HepG2 (cell line): ENCODE results near the gene FBH1. TPM values are rescaled to one million over a fixed set of nuclear protein-coding genes. Genes with fewer than 3 reads are reported as not detected.

ENCODE experiments used
- ATAC-seq: fragments of 200-7000 bp; cut with Tn5 transposase; 3 replicates; pipeline ENCODE4 v1.9.1; 2020; ENCODE audit warnings: mild to moderate bottlenecking, moderate library complexity
- BruUV-seq: library from RNA; stranded (reverse); fragments of 400-500 nt; replicated peaks from 2 replicates; lab custom pipeline; 2021; lab: Mats Ljungman, UMichigan
- CTCF ChIA-PET: fragments of 300-600 bp; formaldehyde crosslinking; extraction: SDS; loops from one replicate; lab custom pipeline; 2021; ENCODE audit warnings: low total read pairs, inconsistent platforms, low intra/inter-chr PET ratio; lab: Yijun Ruan, JAX
- POLR2A ChIA-PET: fragments of 350-600 bp; sonication (Branson Sonifier 250); formaldehyde crosslinking; loops from one replicate; lab custom pipeline; 2020; ENCODE audit warnings: antibody characterized with exemption, inconsistent platforms; lab: Yijun Ruan, JAX
- DNase-seq: peaks from one replicate; pipeline ENCODE4 v3.0.0-alpha.2; 2015; ENCODE audit warnings: low spot score
- FAIRE-seq: peaks from 3 replicates; lab custom pipeline; 2011; peaks lifted over from hg19 to GRCh38; lab: Jason Lieb, UNC
- H2AFZ ChIP-seq: one replicate; pipeline ENCODE4 v1.6.1; 2011; ENCODE audit warnings: low read length, inconsistent platforms
- H3K27ac ChIP-seq: fragments of 300-600 bp; 3 replicates; pipeline ENCODE4 v1.8.0; 2011; ENCODE audit warnings: mixed run types, mild to moderate bottlenecking, mixed read lengths, low read length, inconsistent platforms; ENCODE audit not compliant: insufficient read depth; ENCODE audit errors: extremely low read length
- H3K27me3 ChIP-seq, 2 experiments: fragments of 200-600 bp in 1 of 2; 2 replicates in 1 of 2; 3 replicates in 1 of 2; pipeline versions ENCODE4 v1.6.0 to v1.8.0; 2011; ENCODE audit warnings: low read length in 2 of 2, mild to moderate bottlenecking in 2 of 2, moderate library complexity in 2 of 2, inconsistent platforms in 1 of 2; ENCODE audit not compliant: insufficient read depth in 2 of 2, control insufficient read depth in 1 of 2
- H3K36me3 ChIP-seq, 2 experiments: fragments of 200-600 bp in 1 of 2; replicated peaks in 1 of 2; 2 replicates in 1 of 2; 3 replicates in 1 of 2; pipeline versions ENCODE4 v1.5.1 to v1.8.0; 2011; ENCODE audit warnings: low read length in 2 of 2, inconsistent platforms in 1 of 2; ENCODE audit not compliant: insufficient read depth in 2 of 2, control insufficient read depth in 1 of 2
- H3K4me1 ChIP-seq: 2 replicates; pipeline ENCODE4 v1.5.1; 2012; ENCODE audit warnings: low read length, inconsistent platforms; ENCODE audit not compliant: insufficient read depth
- H3K4me2 ChIP-seq: 2 replicates; pipeline ENCODE4 v1.6.0; 2011; ENCODE audit warnings: low read depth, low read length, inconsistent platforms
- H3K4me3 ChIP-seq, 3 experiments: fragments of 200-600 bp in 1 of 3; sonication (generic), shearing (Covaris generic) in 1 of 3; replicated peaks in 1 of 3; 2 replicates each; pipeline ENCODE4 v1.5.1; 2011 to 2016; ENCODE audit warnings: low read length in 3 of 3, inconsistent platforms in 2 of 3, low read depth in 2 of 3, mild to moderate bottlenecking in 2 of 3, control low read depth in 1 of 3, mixed read lengths in 1 of 3; ENCODE audit not compliant: insufficient read depth in 1 of 3
- H3K79me2 ChIP-seq: one replicate; pipeline ENCODE4 v1.6.1; 2011; ENCODE audit warnings: low read length, inconsistent platforms; ENCODE audit not compliant: insufficient read depth
- H3K9ac ChIP-seq: 2 replicates; pipeline ENCODE4 v1.6.0; 2011; ENCODE audit warnings: mild to moderate bottlenecking, low read depth, low read length, inconsistent platforms; ENCODE audit not compliant: insufficient read depth
- H3K9me3 ChIP-seq: 2 replicates; pipeline ENCODE4 v1.5.1; 2012; ENCODE audit warnings: mild to moderate bottlenecking, low read length
- H4K20me1 ChIP-seq: 2 replicates; pipeline ENCODE4 v1.6.0; 2011; ENCODE audit warnings: inconsistent platforms, mild to moderate bottlenecking, low read length, moderate library complexity; ENCODE audit not compliant: insufficient read depth
- BRCA1 ChIP-seq: sonication (generic); formaldehyde crosslinking; IDR thresholded peaks from 2 replicates; pipeline ENCODE4 v1.4.0; 2020; ENCODE audit warnings: missing genetic modification reagents
- BRD4 ChIP-seq: sonication (generic); formaldehyde crosslinking; IDR thresholded peaks from 2 replicates; pipeline ENCODE4 v1.4.0; 2020; ENCODE audit warnings: missing genetic modification reagents
- FOXJ3 ChIP-seq: sonication (generic); formaldehyde crosslinking; IDR thresholded peaks from 2 replicates; pipeline ENCODE4 v1.4.0; 2020; ENCODE audit warnings: missing genetic modification reagents, mild to moderate bottlenecking, borderline replicate concordance
- MAFF ChIP-seq: IDR thresholded peaks from 2 replicates; pipeline ENCODE4 v1.6.1; 2011; ENCODE audit warnings: low read depth, low read length, improper control_type of control experiment
- NR3C1 ChIP-seq: sonication (generic); formaldehyde crosslinking; IDR thresholded peaks from 2 replicates; pipeline ENCODE4 v1.4.0; 2020; ENCODE audit warnings: missing genetic modification reagents
- RAD21 ChIP-seq: fragments of 450-650 bp; formaldehyde crosslinking; IDR thresholded peaks from 2 replicates; pipeline ENCODE4 v1.5.0; 2020; ENCODE audit warnings: mild to moderate bottlenecking
- RAD51 ChIP-seq: fragments of 450-650 bp; IDR thresholded peaks from 2 replicates; pipeline ENCODE4 v1.6.1; 2016; ENCODE audit warnings: borderline replicate concordance
- TGIF2 ChIP-seq: IDR thresholded peaks from 2 replicates; pipeline ENCODE4 v1.6.1; 2016; ENCODE audit warnings: control low read depth, missing compliant biosample characterization
- ZNF670 ChIP-seq: sonication (generic); formaldehyde crosslinking; IDR thresholded peaks from 2 replicates; pipeline ENCODE4 v1.8.0; 2022; ENCODE audit warnings: mild to moderate bottlenecking, missing genetic modification reagents, borderline replicate concordance
- ZNF776 ChIP-seq: sonication (generic); formaldehyde crosslinking; IDR thresholded peaks from 2 replicates; pipeline ENCODE4 v1.4.0; 2020; ENCODE audit warnings: mild to moderate bottlenecking, missing genetic modification reagents
- WGBS: methylation state at CpG from one replicate; pipeline ENCODE4 v1.1.6; 2017; ENCODE audit warnings: low lambda C conversion rate; 5-methylcytosine and 5-hydroxymethylcytosine counted together
- in situ Hi-C: cut with HindIII; loops from 2 replicates; pipeline ENCODE4 v1.10.0; 2017; ENCODE audit warnings: low pct_unique_long_range_greater_than_20kb; ENCODE audit not compliant: extremely low pct_ligation_motif_present
- intact Hi-C: fragments of 100-400 bp; cut with micrococcal nuclease; formaldehyde crosslinking; loops from one replicate; pipeline ENCODE4 v1.10.0; 2022; ENCODE audit not compliant: unreplicated experiment
- polyA plus RNA-seq, 8 experiments: library from polyadenylated mRNA; depleted of rRNA in 3 of 8; stranded (reverse) in 7 of 8; unstranded in 1 of 8; fragments of >200 nt; fragmentation: Illumina TruSeq in 4 of 8; extraction: Trizol in 4 of 8; gene quantifications; 2 replicates each; pipeline versions ENCODE4 v1.2.1 to v1.2.3, GENCODE V29; 2011 to 2016; ENCODE audit warnings: low read depth in 4 of 8, missing spikeins in 1 of 8, mixed read lengths in 1 of 8; ENCODE audit not compliant: insufficient read depth in 1 of 8
- total RNA-seq, 5 experiments: library from RNA; depleted of rRNA; stranded (reverse); fragments of >200 nt; fragmentation: Illumina TruSeq; extraction: Trizol; gene quantifications; 2 replicates each; pipeline ENCODE4 v1.2.3, GENCODE V29; 2016; ENCODE audit warnings: low read depth in 1 of 5
- TF ChIP-seq, protein P1 (sequence below): sonication (generic); formaldehyde crosslinking; IDR thresholded peaks from 2 replicates; pipeline ENCODE4 v1.4.0; 2020; ENCODE audit warnings: missing genetic modification reagents
- TF ChIP-seq, protein P2 (sequence below): fragments of 450-650 bp; IDR thresholded peaks from 2 replicates; pipeline ENCODE4 v1.6.1; 2017; ENCODE audit warnings: mild to moderate bottlenecking
- TF ChIP-seq, protein P3 (sequence below): sonication (generic); formaldehyde crosslinking; IDR thresholded peaks from 2 replicates; pipeline ENCODE4 v1.4.0; 2020; ENCODE audit warnings: mild to moderate bottlenecking, missing genetic modification reagents, borderline replicate concordance

FBH1 gene
- total and polyA plus RNA-seq, 2 of the 13 experiments (the other 11 are each of a cell fraction or from before 2014, with no cell fraction given): 48.8 to 60.3 TPM

DNA sequence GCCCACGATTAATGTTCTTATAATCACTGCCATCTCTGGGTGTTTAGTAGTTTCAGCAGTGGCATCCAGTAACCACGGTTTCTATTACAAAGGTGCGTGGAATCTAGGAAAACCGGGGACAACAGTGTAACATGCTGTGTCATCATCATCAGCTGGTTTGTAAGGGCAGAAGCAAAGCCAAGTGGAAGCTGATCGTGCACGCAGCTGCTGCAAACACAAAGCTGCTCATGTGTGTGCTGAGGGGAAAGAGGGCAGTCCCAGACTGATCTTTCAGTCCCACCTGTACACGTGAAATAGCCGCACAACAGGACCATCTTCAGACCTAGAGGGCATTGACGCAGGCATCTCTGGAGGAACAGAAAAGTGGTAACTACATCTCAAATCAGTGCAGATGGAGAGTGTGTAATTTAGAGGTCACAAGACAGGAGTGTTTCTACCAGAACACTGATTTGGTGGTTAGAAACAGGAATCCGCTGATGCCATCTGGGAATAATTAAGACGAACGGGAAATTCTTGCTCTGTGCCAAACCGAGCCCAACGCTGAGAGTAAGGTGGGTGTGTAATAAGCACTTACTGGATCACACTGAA, 13.8 kb upstream of the FBH1 start:
- Histone ChIP-seq H3K36me3 (peaks cover 6 to 41% of the 10 kb centered on the region in 2 experiments), H3K27ac (no peak overlapping the region), H3K4me3 (no peak overlapping the region), H3K79me2 (no peaks in the 10 kb centered on the region), H3K27me3 (no peaks in the 10 kb centered on the region), H3K9me3 (no peaks in the 10 kb centered on the region), H2AFZ (no peak overlapping the region), H3K4me2 (no peak overlapping the region), H3K4me1 (no peaks in the 10 kb centered on the region), H3K9ac (no peak overlapping the region), H4K20me1 (no peaks in the 10 kb centered on the region)
- DNase-seq: no peak
- TF ChIP-seq NR3C1 (CRISPR knock-in tag) (no peak), MAFF (no peak), BRD4 (CRISPR knock-in tag) (no peak), ZNF670 (CRISPR knock-in tag) (no peak), RAD21 (CRISPR knock-in tag) (no peak), BRCA1 (CRISPR knock-in tag) (no peak), ZNF776 (CRISPR knock-in tag) (no peak), TGIF2 (CRISPR knock-in tag) (no peak), RAD51 (no peak), FOXJ3 (CRISPR knock-in tag) (no peak)
- TF ChIP-seq, protein P1, sequence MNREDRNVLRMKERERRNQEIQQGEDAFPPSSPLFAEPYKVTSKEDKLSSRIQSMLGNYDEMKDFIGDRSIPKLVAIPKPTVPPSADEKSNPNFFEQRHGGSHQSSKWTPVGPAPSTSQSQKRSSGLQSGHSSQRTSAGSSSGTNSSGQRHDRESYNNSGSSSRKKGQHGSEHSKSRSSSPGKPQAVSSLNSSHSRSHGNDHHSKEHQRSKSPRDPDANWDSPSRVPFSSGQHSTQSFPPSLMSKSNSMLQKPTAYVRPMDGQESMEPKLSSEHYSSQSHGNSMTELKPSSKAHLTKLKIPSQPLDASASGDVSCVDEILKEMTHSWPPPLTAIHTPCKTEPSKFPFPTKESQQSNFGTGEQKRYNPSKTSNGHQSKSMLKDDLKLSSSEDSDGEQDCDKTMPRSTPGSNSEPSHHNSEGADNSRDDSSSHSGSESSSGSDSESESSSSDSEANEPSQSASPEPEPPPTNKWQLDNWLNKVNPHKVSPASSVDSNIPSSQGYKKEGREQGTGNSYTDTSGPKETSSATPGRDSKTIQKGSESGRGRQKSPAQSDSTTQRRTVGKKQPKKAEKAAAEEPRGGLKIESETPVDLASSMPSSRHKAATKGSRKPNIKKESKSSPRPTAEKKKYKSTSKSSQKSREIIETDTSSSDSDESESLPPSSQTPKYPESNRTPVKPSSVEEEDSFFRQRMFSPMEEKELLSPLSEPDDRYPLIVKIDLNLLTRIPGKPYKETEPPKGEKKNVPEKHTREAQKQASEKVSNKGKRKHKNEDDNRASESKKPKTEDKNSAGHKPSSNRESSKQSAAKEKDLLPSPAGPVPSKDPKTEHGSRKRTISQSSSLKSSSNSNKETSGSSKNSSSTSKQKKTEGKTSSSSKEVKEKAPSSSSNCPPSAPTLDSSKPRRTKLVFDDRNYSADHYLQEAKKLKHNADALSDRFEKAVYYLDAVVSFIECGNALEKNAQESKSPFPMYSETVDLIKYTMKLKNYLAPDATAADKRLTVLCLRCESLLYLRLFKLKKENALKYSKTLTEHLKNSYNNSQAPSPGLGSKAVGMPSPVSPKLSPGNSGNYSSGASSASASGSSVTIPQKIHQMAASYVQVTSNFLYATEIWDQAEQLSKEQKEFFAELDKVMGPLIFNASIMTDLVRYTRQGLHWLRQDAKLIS (CRISPR knock-in tag): no peak
- TF ChIP-seq, protein P2, sequence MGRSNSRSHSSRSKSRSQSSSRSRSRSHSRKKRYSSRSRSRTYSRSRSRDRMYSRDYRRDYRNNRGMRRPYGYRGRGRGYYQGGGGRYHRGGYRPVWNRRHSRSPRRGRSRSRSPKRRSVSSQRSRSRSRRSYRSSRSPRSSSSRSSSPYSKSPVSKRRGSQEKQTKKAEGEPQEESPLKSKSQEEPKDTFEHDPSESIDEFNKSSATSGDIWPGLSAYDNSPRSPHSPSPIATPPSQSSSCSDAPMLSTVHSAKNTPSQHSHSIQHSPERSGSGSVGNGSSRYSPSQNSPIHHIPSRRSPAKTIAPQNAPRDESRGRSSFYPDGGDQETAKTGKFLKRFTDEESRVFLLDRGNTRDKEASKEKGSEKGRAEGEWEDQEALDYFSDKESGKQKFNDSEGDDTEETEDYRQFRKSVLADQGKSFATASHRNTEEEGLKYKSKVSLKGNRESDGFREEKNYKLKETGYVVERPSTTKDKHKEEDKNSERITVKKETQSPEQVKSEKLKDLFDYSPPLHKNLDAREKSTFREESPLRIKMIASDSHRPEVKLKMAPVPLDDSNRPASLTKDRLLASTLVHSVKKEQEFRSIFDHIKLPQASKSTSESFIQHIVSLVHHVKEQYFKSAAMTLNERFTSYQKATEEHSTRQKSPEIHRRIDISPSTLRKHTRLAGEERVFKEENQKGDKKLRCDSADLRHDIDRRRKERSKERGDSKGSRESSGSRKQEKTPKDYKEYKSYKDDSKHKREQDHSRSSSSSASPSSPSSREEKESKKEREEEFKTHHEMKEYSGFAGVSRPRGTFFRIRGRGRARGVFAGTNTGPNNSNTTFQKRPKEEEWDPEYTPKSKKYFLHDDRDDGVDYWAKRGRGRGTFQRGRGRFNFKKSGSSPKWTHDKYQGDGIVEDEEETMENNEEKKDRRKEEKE: no peak
- TF ChIP-seq, protein P3, sequence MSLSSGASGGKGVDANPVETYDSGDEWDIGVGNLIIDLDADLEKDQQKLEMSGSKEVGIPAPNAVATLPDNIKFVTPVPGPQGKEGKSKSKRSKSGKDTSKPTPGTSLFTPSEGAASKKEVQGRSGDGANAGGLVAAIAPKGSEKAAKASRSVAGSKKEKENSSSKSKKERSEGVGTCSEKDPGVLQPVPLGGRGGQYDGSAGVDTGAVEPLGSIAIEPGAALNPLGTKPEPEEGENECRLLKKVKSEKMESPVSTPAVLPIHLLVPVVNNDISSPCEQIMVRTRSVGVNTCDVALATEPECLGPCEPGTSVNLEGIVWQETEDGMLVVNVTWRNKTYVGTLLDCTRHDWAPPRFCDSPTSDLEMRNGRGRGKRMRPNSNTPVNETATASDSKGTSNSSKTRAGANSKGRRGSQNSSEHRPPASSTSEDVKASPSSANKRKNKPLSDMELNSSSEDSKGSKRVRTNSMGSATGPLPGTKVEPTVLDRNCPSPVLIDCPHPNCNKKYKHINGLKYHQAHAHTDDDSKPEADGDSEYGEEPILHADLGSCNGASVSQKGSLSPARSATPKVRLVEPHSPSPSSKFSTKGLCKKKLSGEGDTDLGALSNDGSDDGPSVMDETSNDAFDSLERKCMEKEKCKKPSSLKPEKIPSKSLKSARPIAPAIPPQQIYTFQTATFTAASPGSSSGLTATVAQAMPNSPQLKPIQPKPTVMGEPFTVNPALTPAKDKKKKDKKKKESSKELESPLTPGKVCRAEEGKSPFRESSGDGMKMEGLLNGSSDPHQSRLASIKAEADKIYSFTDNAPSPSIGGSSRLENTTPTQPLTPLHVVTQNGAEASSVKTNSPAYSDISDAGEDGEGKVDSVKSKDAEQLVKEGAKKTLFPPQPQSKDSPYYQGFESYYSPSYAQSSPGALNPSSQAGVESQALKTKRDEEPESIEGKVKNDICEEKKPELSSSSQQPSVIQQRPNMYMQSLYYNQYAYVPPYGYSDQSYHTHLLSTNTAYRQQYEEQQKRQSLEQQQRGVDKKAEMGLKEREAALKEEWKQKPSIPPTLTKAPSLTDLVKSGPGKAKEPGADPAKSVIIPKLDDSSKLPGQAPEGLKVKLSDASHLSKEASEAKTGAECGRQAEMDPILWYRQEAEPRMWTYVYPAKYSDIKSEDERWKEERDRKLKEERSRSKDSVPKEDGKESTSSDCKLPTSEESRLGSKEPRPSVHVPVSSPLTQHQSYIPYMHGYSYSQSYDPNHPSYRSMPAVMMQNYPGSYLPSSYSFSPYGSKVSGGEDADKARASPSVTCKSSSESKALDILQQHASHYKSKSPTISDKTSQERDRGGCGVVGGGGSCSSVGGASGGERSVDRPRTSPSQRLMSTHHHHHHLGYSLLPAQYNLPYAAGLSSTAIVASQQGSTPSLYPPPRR (CRISPR knock-in tag): no peak
- in situ Hi-C loops (loop anchor here (10.0 kb wide), 1 partner anchor 61 kb away; the partner anchor contains the start of gene GDI2), intact Hi-C loops (no loop called here)
- 91% methylated on average over 14 of the region's 14 CpGs for WGBS
- POLR2A ChIA-PET: no interaction called here
- no peak for ATAC-seq
- FAIRE-seq: no peak
- BruUV-seq: no TSS peak
- CTCF ChIA-PET: no interaction called here
